B cell (primary cell): ENCODE results near the gene NUP160. TPM values are rescaled to one million over a fixed set of nuclear protein-coding genes. Genes with fewer than 3 reads are reported as not detected.

ENCODE experiments used
- ATAC-seq: fragments of 200-7000 bp; cut with Tn5 transposase; one replicate; pipeline ENCODE4 v1.10.0; 2021; ENCODE audit warnings: low read depth, mild to moderate bottlenecking, moderate number of reproducible peaks, moderate library complexity
- CTCF ChIA-PET: fragments of 350-600 bp; sonication (Branson Sonifier 250); formaldehyde crosslinking; loops from one replicate; lab custom pipeline; 2021; ENCODE audit warnings: antibody characterized with exemption, inconsistent platforms; lab: Charles Lee
- POLR2A ChIA-PET: fragments of 350-600 bp; sonication (Branson Sonifier 250); formaldehyde crosslinking; loops from one replicate; lab custom pipeline; 2021; ENCODE audit warnings: antibody characterized with exemption; lab: Charles Lee
- DNase-seq: peaks from one replicate; pipeline ENCODE4 v3.0.0; 2013
- H2AFZ ChIP-seq: 2 replicates; pipeline ENCODE4 v1.6.1; 2012; ENCODE audit warnings: mild to moderate bottlenecking, low read depth, low read length; ENCODE audit not compliant: insufficient read depth, poor library complexity, severe bottlenecking
- H3K27ac ChIP-seq, 2 donors: 1 replicate in 1 of 2; 2 replicates in 1 of 2; pipeline ENCODE4 v1.5.1; 2012 to 2013; ENCODE audit warnings: low read length in 2 of 2, mild to moderate bottlenecking in 2 of 2, moderate library complexity in 1 of 2
- H3K27me3 ChIP-seq, 4 experiments: fragments of 200-600 bp in 1 of 4; sonication (generic) in 1 of 4; replicated peaks in 1 of 4; 1 replicate in 2 of 4; 2 replicates in 2 of 4; pipeline versions ENCODE4 v1.6.1 to v1.7.0; 2013 to 2016; ENCODE audit warnings: low read length in 3 of 4, mild to moderate bottlenecking in 2 of 4, mixed read lengths in 1 of 4, moderate library complexity in 1 of 4; ENCODE audit not compliant: insufficient read depth in 4 of 4, control insufficient read depth in 3 of 4; ENCODE audit errors: control extremely low read depth in 1 of 4
- H3K36me3 ChIP-seq, 2 experiments: replicated peaks in 1 of 2; 1 replicate in 1 of 2; 2 replicates in 1 of 2; pipeline versions ENCODE4 v1.6.1 to v1.7.1; 2013; ENCODE audit warnings: low read length in 1 of 2; ENCODE audit not compliant: insufficient read depth in 2 of 2, control insufficient read depth in 1 of 2; ENCODE audit errors: control extremely low read depth in 1 of 2, extremely low read depth in 1 of 2
- H3K4me1 ChIP-seq, 2 donors: fragments of 200-600 bp in 1 of 2; sonication (generic) in 1 of 2; 1 replicate in 1 of 2; 2 replicates in 1 of 2; pipeline versions ENCODE4 v1.5.1 to v1.6.1; 2013 to 2017; ENCODE audit warnings: low read length in 2 of 2; ENCODE audit not compliant: control insufficient read depth in 2 of 2, insufficient read depth in 2 of 2
- H3K4me2 ChIP-seq: replicated peaks from 2 replicates; pipeline ENCODE3; 2012; ENCODE audit warnings: mild to moderate bottlenecking, low read depth, low read length; ENCODE audit not compliant: poor library complexity, severe bottlenecking
- H3K4me3 ChIP-seq, 5 experiments: fragments of 200-600 bp in 1 of 5; sonication (generic) in 1 of 5; 1 replicate in 3 of 5; 2 replicates in 2 of 5; pipeline versions ENCODE4 v1.5.1 to v1.7.0; 2011 to 2016; ENCODE audit warnings: low read length in 4 of 5, mild to moderate bottlenecking in 4 of 5, low read depth in 2 of 5, control low read depth in 1 of 5, moderate library complexity in 1 of 5; ENCODE audit not compliant: insufficient read depth in 1 of 5; ENCODE audit errors: control extremely low read depth in 1 of 5, extremely low read depth in 1 of 5
- H3K79me2 ChIP-seq: fragments of 200-600 bp; sonication (generic); one replicate; pipeline ENCODE4 v1.6.0; 2016; ENCODE audit warnings: low read length; ENCODE audit not compliant: control insufficient read depth, insufficient read depth
- H3K9ac ChIP-seq: fragments of 200-600 bp; sonication (generic); 2 replicates; pipeline ENCODE4 v1.6.1; 2017; ENCODE audit warnings: mild to moderate bottlenecking, low read length, moderate library complexity
- H3K9me3 ChIP-seq, 3 donors: one replicate each; pipeline versions ENCODE4 v1.6.1 to v1.7.1; 2013; ENCODE audit warnings: low read length in 2 of 3; ENCODE audit not compliant: control insufficient read depth in 2 of 3, insufficient read depth in 1 of 3; ENCODE audit errors: control extremely low read depth in 1 of 3
- H4K20me1 ChIP-seq: 2 replicates; pipeline ENCODE4 v1.6.0; 2012; ENCODE audit warnings: mild to moderate bottlenecking, low read length; ENCODE audit not compliant: insufficient read depth, control insufficient read depth, poor library complexity, severe bottlenecking
- H3K27ac Mint-ChIP-seq: one replicate; pipeline ENCODE4 v1.8.0; 2021; ENCODE audit warnings: mixed read lengths
- H3K27me3 Mint-ChIP-seq: one replicate; pipeline ENCODE4 v1.8.0; 2021; ENCODE audit warnings: mixed read lengths
- H3K4me1 Mint-ChIP-seq: one replicate; pipeline ENCODE4 v1.8.0; 2021; ENCODE audit warnings: mixed read lengths
- H3K4me3 Mint-ChIP-seq: one replicate; pipeline ENCODE4 v1.8.0; 2021; ENCODE audit warnings: mixed read lengths
- H3K9me3 Mint-ChIP-seq: one replicate; pipeline ENCODE4 v1.8.0; 2022; ENCODE audit warnings: mixed read lengths; ENCODE audit not compliant: insufficient read depth
- EZH2 ChIP-seq: IDR thresholded peaks from 2 replicates; pipeline ENCODE4 v1.6.1; 2012; ENCODE audit warnings: borderline replicate concordance, low read depth, mild to moderate bottlenecking, moderate library complexity, low read length; ENCODE audit not compliant: insufficient read depth, poor library complexity, severe bottlenecking
- WGBS: methylation state at CpG from one replicate; pipeline ENCODE4 v1.1.5; 2013; ENCODE audit warnings: missing lambda C conversion rate; ENCODE audit not compliant: insufficient coverage; 5-methylcytosine and 5-hydroxymethylcytosine counted together
- intact Hi-C: fragments of 100-400 bp; cut with micrococcal nuclease; formaldehyde crosslinking; loops from one replicate; pipeline ENCODE4 v1.10.0; 2022
- polyA plus RNA-seq: library from polyadenylated mRNA; depleted of rRNA; stranded (reverse); fragments of >200 nt; gene quantifications from 2 replicates; pipeline ENCODE4 v1.2.3, GENCODE V29; 2012
- total RNA-seq, 2 donors: library from RNA; stranded (reverse); fragments of 120-200 nt in 1 of 2; gene quantifications; 1 replicate in 1 of 2; 2 replicates in 1 of 2; pipeline versions ENCODE4 v1.2.3 to v1.2.4, GENCODE V29; 2013 to 2022
- TF ChIP-seq, protein P1 (sequence below): fragments of 200-600 bp; IDR thresholded peaks from one replicate; pipeline ENCODE4 v1.8.0; 2022; ENCODE audit warnings: antibody characterized with exemption, mild to moderate bottlenecking

Gene NUP160
- total and polyA plus RNA-seq, 2 donors (not counting 1 experiment from before 2014, with no cell fraction given), result 26.3 to 74.3 TPM

DNA sequence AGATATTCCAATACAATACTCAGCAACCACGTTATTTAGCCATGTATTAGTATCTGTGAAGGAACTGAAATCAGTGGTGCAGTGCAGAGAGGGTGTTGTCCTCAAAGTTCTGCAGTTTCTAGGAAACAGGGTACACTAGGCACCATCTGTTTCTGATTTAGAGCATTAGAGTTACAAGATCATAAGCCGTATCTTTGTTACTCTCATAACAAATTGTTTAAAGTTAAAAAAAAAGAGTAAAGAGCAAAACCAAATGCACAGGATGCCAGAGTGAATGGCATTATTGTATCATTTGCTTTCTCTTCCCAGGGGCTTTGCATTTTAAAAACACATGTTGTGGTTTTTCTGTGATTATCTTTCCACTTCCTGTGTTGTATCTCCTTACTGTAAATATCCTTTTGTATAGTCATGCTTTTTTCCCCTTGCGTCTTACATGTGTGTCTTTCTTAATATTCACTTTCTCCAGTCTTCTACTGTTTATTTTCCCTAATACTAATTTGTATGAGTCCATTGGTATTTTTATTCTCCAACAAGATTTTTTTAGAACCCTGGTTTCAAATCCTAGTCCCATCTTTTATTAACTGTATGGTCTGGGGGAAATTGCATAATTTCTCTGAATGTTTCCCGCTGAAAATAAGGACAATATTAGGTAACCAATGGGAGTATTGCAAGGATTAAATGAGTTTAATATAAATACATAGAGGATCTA lies 15.2 kb upstream of the NUP160 start:
- DNase-seq (peak; percentile 82), ATAC-seq (peak; percentile 81)
- peaks cover 72 to 81% of the 10 kb centered on the region in 2 donors for H3K4me1 ChIP-seq
- no peaks in the 10 kb centered on the region for H3K9me3 Mint-ChIP-seq
- no peaks in the 10 kb centered on the region for H3K36me3 ChIP-seq
- peak overlapping the region; percentile 19 for H3K9ac ChIP-seq
- no peaks in the 10 kb centered on the region for H3K27me3 Mint-ChIP-seq
- H4K20me1 ChIP-seq, result no peaks in the 10 kb centered on the region
- WGBS, result no CpG with 5 or more reads among the region's 4 CpGs
- H3K4me3 ChIP-seq, result peak overlapping the region in 1 of 5 experiments; percentile 52
- intact Hi-C loops, result loop anchor here (1.0 to 2.0 kb wide), 4 partner anchors 9 to 55 kb away; no protein-coding TSS in a partner anchor
- H3K27ac ChIP-seq, result peak overlapping the region; percentile 77 to 78
- peaks cover 63% of the 10 kb centered on the region for H3K4me1 Mint-ChIP-seq
- TF ChIP-seq, protein P1, sequence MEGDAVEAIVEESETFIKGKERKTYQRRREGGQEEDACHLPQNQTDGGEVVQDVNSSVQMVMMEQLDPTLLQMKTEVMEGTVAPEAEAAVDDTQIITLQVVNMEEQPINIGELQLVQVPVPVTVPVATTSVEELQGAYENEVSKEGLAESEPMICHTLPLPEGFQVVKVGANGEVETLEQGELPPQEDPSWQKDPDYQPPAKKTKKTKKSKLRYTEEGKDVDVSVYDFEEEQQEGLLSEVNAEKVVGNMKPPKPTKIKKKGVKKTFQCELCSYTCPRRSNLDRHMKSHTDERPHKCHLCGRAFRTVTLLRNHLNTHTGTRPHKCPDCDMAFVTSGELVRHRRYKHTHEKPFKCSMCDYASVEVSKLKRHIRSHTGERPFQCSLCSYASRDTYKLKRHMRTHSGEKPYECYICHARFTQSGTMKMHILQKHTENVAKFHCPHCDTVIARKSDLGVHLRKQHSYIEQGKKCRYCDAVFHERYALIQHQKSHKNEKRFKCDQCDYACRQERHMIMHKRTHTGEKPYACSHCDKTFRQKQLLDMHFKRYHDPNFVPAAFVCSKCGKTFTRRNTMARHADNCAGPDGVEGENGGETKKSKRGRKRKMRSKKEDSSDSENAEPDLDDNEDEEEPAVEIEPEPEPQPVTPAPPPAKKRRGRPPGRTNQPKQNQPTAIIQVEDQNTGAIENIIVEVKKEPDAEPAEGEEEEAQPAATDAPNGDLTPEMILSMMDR, result no peak
- no peak for TF ChIP-seq EZH2
- ChIA-PET CTCF (interaction anchor here (0.8 to 2.4 kb wide), 2 partner anchors 9 to 69 kb away, joined by 3 to 18 read pairs; no protein-coding TSS in a partner anchor), POLR2A (no interaction called here)
- no peaks in the 10 kb centered on the region for H3K27me3 ChIP-seq
- peak overlapping the region; percentile 71 for H3K4me2 ChIP-seq
- H3K79me2 ChIP-seq, result no peaks in the 10 kb centered on the region
- H3K4me3 Mint-ChIP-seq, result peak overlapping the region; percentile 46
- no peak overlapping the region for H2AFZ ChIP-seq
- H3K9me3 ChIP-seq, result no peaks in the 10 kb centered on the region
- H3K27ac Mint-ChIP-seq, result peak overlapping the region; percentile 85

DNA sequence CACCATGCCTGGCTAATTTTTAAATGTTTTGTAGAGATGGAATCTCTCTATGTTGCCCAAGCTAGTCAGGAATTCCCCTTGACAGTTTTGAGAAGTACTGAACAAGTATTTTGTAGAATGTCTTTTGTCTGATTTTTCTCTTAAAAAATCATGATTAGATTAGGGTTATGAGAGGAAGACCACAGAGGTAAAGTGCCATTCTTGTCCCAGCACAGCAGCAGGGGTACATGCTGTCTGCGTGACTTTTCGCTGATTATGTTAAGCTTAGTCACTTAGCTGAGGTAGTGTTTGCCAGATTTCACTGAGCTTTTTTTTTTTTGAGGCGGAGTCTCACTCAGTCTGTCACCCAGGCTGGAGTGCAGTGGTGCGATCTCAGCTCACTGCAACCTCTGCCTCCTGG lies 13.6 kb upstream of the NUP160 start:
- peak; percentile 31 for ATAC-seq
- peak; percentile 65 for DNase-seq
- peak overlapping the region in 1 of 5 experiments; percentile 15 for H3K4me3 ChIP-seq
- no peaks in the 10 kb centered on the region for H4K20me1 ChIP-seq
- H3K27me3 ChIP-seq, result no peaks in the 10 kb centered on the region
- ChIA-PET CTCF (interaction anchor here (0.8 to 1.9 kb wide), 4 partner anchors 67 to 247 kb away, joined by 3 to 7 read pairs (median 4); no protein-coding TSS in a partner anchor), POLR2A (interaction anchor here (0.6 to 1.5 kb wide), 8 partner anchors 11 to 247 kb away, joined by 3 to 5 read pairs (median 3); no protein-coding TSS in a partner anchor)
- H3K4me1 ChIP-seq, result peaks cover 88 to 89% of the 10 kb centered on the region in 2 donors
- H3K79me2 ChIP-seq, result no peaks in the 10 kb centered on the region
- Mint-ChIP-seq H3K9me3 (no peaks in the 10 kb centered on the region), H3K27ac (peak overlapping the region; percentile 78), H3K4me3 (peak overlapping the region; percentile 46), H3K27me3 (no peaks in the 10 kb centered on the region), H3K4me1 (peaks cover 69% of the 10 kb centered on the region)
- WGBS, result 21% methylated on average over 3 of the region's 4 CpGs
- no peaks in the 10 kb centered on the region for H3K36me3 ChIP-seq
- H3K9me3 ChIP-seq, result no peaks in the 10 kb centered on the region
- no peak overlapping the region for H2AFZ ChIP-seq
- H3K4me2 ChIP-seq, result peak overlapping the region; percentile 71
- intact Hi-C loops, result loop anchor here (2.0 kb wide), 1 partner anchor 17 kb away; no protein-coding TSS in a partner anchor
- TF ChIP-seq, protein P1, result no peak
- TF ChIP-seq EZH2, result no peak
- peak overlapping the region; percentile 77 to 78 for H3K27ac ChIP-seq
- no peak overlapping the region for H3K9ac ChIP-seq
